IPS DF 4.7 (cell line): ENCODE results near the gene USP34.
A peak's percentile ranks its signal among the peaks of the same experiment; 100 is the strongest.
"Not testable (repeated sequence)": the region's sequence is repeated elsewhere in the genome, so short reads cannot be mapped to it uniquely, and the experiment has no call there.

Source experiments
- DNase-seq: peaks from one replicate; pipeline ENCODE4 v3.0.0-alpha.2; 2013; ENCODE audit warnings: low spot score; ENCODE audit errors: extremely low read depth

The USP34 gene

DNA sequence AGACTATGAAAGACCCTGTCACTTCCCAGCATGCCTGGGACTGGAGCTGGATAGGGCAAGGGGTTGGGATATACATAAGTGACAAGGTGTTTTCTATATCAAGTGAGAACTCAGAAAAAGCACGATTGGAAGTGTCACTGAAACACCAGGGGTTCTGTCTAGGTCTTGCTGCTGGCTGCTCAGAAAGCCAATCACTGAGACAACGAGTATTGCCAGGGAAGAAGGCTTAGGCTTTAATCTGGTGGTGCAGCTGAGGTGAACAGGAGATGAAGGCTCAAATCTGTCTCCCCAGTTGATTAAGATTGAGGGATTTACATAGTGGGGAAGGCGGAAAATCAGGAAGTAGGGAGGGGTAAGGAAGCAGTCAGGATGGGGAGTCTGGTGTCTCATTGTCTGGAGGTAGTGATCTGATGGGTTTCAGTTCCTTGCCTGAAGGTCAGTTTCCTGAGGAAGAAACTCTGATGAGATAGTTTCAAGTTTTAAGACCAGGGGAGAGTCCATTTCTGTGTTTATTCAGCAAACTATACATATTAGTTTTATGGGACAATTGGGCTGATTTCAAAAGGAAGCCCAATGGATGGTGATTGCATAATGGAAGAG lies 312.4 kb downstream of the USP34 start:
- no peak for DNase-seq

DNA sequence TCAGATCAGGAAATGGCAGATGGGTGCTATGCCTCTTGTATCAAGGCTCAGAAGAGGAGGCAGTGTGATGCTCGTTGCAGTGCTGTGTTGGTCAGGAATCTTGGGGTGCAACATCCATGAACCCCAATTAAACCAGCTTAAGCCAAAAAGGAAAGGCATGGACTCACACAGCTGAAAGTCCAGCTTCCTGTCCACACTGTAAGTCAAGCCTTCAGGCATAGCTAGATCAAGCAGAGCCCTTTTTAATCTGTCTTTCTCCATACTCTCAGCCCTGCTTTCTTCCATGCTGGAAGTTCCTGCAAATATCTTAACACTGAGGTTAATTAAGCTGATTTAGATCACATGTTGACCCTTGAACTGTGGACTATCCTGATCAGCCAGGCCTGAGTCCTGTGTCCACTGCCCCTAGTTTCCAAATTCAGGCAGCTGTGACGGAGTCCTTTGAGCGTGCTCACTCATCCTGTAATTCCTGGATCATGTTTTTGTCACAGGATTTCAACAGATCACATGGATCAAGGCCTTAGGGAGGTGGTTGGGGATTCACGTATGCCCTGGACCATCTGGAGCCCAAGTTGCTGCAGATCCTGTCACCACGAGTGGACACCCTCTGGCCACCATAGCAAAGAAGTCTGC lies 313.4 kb downstream of the USP34 start:
- DNase-seq = no peak

DNA sequence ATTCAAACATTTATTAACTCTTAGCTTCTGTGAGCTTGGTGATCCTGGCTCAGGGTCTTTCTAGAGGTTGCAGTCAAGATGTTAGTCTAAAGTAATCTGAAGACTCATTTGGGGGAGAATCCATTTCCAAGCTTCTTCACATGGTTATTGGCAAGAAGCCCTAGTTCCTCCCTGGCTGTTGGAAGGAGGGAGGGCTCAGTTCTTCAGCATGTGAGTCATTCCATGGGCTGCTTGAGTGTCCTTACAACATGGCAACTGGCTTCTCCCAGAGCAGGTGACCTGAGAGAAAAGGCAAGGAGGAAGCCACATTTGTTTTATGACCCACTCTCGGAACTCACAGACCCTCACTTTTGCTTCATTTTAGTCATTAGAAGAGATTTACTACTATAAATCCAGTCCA lies 319.5 kb downstream of the USP34 start:
- no peak for DNase-seq

GRCh38 chr2:61149074-61149473 lies 321.8 kb downstream of the USP34 start:
- DNase-seq = no peak

DNA sequence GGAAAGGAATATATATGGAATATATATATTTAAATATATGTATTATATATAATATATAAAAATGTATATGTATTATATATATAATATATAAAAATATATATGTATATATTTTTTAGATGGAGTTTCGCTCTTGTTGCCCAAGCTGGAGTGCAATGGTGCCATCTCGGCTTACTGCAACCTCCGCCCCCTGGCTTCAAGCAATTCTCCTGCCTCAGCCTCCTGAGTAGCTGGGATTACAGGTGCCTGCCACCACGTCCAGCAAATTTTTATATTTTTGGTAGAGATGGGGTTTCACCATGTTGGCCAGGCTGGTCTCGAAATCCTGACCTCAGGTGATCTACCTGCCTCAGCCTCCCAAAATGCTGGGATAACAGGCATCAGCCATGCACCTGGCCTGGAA lies 322.8 kb downstream of the USP34 start:
- not testable (repeated sequence) for DNase-seq

- no peak for DNase-seq
Observed at GRCh38 chr2:61145990-61146389, 324.9 kb downstream of the USP34 start.

- peak; percentile 98 for DNase-seq
Observed at GRCh38 chr2:61144697-61145268, 326.1 kb downstream of the USP34 start.

DNA sequence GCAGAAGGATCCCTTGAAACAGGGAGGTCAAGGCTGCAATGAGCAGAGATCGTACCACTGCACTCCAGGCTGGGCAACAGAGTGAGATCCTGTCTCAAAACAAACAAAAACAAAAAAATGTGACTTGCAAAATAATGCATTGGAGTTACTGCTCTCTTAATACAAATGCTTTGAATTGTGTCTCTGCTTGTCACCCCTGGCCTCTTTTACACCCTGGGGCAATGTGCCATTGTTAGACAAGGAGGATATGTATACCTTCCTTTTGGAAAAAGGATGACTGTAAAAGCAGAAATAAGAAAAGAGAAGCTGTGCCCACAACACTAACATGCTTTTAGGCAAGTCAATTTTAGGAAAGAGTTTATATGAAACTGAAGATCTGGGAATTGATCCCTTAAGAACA lies 329.7 kb downstream of the USP34 start:
- DNase-seq = no peak

DNA sequence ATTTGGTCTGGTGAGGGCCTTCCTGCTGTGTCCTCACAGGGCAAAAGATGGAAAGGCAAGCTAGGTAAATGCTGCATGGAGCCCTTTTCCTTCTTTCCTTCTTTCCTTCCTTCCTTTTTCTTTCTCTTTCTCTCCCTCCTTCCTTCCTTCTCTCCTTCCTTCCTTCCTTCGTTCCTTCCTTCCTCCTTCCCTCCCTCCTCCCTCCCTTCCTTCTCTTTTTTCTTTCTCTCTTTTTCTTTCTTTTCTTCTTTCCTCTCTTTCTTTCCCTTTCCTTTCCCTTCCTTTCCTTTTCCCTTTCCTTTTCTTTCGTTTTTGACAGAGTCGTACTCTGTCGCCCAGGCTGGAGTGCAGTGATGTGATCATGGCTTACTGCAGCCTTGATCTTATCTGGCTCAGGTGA lies 332.0 kb downstream of the USP34 start:
- DNase-seq = no peak
